Thoracic aorta (tissue), 2 donors: ENCODE data around the gene WNT9B. TPM values are rescaled to one million over a fixed set of nuclear protein-coding genes. Genes with fewer than 3 reads are reported as not detected.

Experiments
- ATAC-seq: fragments of 150-250 bp; one replicate; pipeline ENCODE4 v1.8.0; 2017; ENCODE audit warnings: low read depth; ENCODE audit not compliant: insufficient number of reproducible peaks, low FRiP score
- DNase-seq: peaks from one replicate; pipeline ENCODE4 v3.0.0-alpha.2; 2020; ENCODE audit warnings: low spot score
- H3K27ac ChIP-seq, 2 donors: fragments of 200-600 bp; sonication (generic); 1 replicate in 1 of 2; 2 replicates in 1 of 2; pipeline ENCODE4 v1.5.1; 2016; ENCODE audit warnings: mild to moderate bottlenecking in 2 of 2, moderate library complexity in 2 of 2
- H3K27me3 ChIP-seq: fragments of 200-600 bp; sonication (generic); replicated peaks from 2 replicates; pipeline ENCODE4 v1.6.0; 2016; ENCODE audit warnings: mild to moderate bottlenecking; ENCODE audit not compliant: insufficient read depth
- H3K36me3 ChIP-seq: fragments of 200-600 bp; sonication (generic); one replicate; pipeline ENCODE4 v1.5.1; 2016
- H3K4me1 ChIP-seq, 2 donors: fragments of 200-600 bp; sonication (generic); 1 replicate in 1 of 2; 2 replicates in 1 of 2; pipeline versions ENCODE4 v1.5.1 to v1.6.0; 2016; ENCODE audit warnings: low read depth in 2 of 2, mild to moderate bottlenecking in 1 of 2; ENCODE audit not compliant: control insufficient read depth in 1 of 2
- H3K4me3 ChIP-seq: fragments of 200-600 bp; sonication (generic); 2 replicates; pipeline ENCODE4 v1.5.1; 2016; ENCODE audit warnings: mild to moderate bottlenecking
- H3K9me3 ChIP-seq: fragments of 200-600 bp; sonication (generic); 2 replicates; pipeline ENCODE4 v1.5.1; 2016
- total RNA-seq, 2 donors: library from RNA; depleted of rRNA; stranded (reverse); fragments of >200 nt; gene quantifications; one replicate each; pipeline versions ENCODE4 v1.1.0 to v1.2.3, GENCODE V29; 2016
- TF ChIP-seq, protein P1 (sequence below): fragments of 200-600 bp; sonication (generic); IDR thresholded peaks from one replicate; pipeline ENCODE4 v1.5.1; 2019; ENCODE audit warnings: antibody characterized with exemption

The WNT9B gene
- total RNA-seq, 2 donors from 2014 or later: 2.2 TPM; not detected in 1

DNA sequence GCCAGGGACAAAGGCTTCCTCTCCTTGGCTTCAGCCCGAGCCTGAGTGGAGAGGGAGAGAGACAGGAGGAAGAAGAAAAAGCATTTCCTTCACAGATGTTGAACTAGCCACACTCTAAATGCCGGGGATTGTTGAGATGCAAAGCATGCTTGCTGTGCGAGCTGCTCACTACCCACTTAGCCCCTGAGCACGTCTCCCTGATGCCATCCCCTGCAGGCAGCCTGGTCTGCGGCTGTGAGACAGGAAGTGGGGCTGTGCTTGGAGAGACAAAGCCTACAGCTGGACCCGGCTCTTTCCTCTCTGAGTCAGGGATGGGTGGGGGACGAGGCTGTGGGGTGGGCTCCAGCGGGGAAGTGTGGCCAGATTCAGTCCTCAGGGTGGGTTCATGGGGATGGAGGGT lies 13.7 kb downstream of the WNT9B start:
- no peaks in the 10 kb centered on the region for H3K27me3 ChIP-seq

DNA sequence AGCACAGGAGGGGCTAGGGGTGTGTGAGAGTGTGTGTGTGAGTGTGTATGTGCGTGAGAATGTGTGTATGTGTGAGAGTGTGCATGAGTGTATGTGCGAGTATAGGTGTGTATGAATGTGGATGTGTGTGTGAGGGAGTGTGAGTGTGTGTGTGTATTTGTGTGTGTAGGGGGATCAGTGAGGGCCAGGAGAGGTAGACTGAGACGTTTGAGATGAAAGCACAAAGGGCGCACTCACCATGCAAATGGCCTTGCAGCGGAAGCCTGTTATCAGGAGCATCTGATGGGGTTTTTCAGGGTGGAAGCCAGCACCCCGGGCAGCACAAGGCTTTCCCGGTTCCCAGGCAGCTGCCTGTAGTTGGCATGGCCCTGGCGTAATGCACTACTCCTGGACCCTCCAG lies 14.9 kb downstream of the WNT9B start:
- ATAC-seq: no peak
- Histone ChIP-seq H3K27me3 (no peaks in the 10 kb centered on the region), H3K4me3 (no peak overlapping the region), H3K27ac (no peak overlapping the region), H3K9me3 (no peaks in the 10 kb centered on the region), H3K4me1 (no peaks in the 10 kb centered on the region), H3K36me3 (no peaks in the 10 kb centered on the region)
- TF ChIP-seq, protein P1, sequence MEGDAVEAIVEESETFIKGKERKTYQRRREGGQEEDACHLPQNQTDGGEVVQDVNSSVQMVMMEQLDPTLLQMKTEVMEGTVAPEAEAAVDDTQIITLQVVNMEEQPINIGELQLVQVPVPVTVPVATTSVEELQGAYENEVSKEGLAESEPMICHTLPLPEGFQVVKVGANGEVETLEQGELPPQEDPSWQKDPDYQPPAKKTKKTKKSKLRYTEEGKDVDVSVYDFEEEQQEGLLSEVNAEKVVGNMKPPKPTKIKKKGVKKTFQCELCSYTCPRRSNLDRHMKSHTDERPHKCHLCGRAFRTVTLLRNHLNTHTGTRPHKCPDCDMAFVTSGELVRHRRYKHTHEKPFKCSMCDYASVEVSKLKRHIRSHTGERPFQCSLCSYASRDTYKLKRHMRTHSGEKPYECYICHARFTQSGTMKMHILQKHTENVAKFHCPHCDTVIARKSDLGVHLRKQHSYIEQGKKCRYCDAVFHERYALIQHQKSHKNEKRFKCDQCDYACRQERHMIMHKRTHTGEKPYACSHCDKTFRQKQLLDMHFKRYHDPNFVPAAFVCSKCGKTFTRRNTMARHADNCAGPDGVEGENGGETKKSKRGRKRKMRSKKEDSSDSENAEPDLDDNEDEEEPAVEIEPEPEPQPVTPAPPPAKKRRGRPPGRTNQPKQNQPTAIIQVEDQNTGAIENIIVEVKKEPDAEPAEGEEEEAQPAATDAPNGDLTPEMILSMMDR: no peak
- DNase-seq: no peak

More for the DNA sequence above, 13.7 kb downstream of the WNT9B start:
- Histone ChIP-seq H3K36me3 (no peaks in the 10 kb centered on the region), H3K4me1 (no peaks in the 10 kb centered on the region), H3K27ac (no peak overlapping the region), H3K9me3 (no peaks in the 10 kb centered on the region), H3K4me3 (no peak overlapping the region)
- no peak for DNase-seq
- TF ChIP-seq, protein P1: no peak
- ATAC-seq: no peak

DNA sequence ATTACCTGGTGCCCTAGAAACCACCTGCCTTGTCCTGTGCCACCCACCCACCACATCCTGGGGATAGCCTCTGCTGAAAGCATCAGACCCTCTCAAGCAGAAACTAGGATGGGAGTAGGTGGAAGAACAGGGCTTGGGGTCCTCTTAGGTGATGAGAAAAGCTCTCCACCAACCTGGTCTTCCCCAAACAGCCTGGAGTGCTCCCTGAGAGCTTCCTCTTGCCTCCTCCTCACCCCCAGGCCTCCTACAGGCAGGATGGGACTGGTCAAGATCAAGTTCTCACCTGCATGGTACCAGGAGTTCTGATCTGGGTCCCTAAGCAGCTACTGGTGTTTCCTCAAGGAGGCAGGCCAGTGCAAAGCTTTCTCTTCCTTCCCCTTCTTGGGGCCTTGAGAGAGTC lies 15.4 kb downstream of the WNT9B start:
- Histone ChIP-seq H3K27ac (no peak overlapping the region), H3K4me3 (no peak overlapping the region), H3K4me1 (no peaks in the 10 kb centered on the region), H3K36me3 (no peaks in the 10 kb centered on the region), H3K9me3 (no peaks in the 10 kb centered on the region), H3K27me3 (no peaks in the 10 kb centered on the region)
- ATAC-seq (no peak), DNase-seq (no peak)
- TF ChIP-seq, protein P1: no peak

DNA sequence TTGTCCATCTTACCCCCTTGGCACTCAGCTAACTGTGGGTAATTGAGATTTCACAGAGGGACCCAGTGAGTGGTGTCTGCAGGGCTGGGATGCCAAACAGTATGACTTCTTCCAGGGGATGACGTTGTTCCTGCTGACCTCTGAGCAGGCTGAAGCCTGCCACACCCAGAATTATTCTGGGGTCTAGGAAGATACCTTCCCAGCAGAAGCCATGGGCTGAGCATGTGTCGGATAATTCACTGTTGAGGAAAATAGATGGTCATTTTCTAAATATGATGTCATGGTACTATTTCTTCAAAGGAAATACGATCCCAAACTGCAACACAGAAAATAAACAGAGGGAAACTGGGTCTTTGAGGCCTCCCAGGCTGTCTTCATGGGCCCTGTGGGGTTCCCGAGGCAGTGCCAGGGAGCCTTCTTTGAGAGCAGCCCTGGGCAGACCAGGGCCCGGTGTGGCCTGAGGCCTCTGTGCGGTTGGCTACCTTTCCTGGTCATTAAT lies 17.4 kb downstream of the WNT9B start:
- DNase-seq (no peak), ATAC-seq (no peak)
- Histone ChIP-seq H3K4me3 (no peak overlapping the region), H3K27ac (no peak overlapping the region), H3K27me3 (no peaks in the 10 kb centered on the region), H3K9me3 (no peaks in the 10 kb centered on the region), H3K36me3 (no peaks in the 10 kb centered on the region), H3K4me1 (no peaks in the 10 kb centered on the region)
- TF ChIP-seq, protein P1: no peak

- Histone ChIP-seq H3K4me1 (no peaks in the 10 kb centered on the region), H3K27ac (no peak overlapping the region), H3K36me3 (no peaks in the 10 kb centered on the region), H3K9me3 (no peaks in the 10 kb centered on the region), H3K27me3 (no peaks in the 10 kb centered on the region), H3K4me3 (no peak overlapping the region)
- TF ChIP-seq, protein P1: no peak
- DNase-seq (no peak), ATAC-seq (no peak)
These were observed 17.9 kb downstream of the WNT9B start for GRCh38 chr17:46869296-46869695.
